Neuronal stem cell (in vitro differentiated cells): ENCODE measurements around the gene MARCHF11.

Experiments used
- DNase-seq: peaks from one replicate; pipeline ENCODE4 v3.0.0-alpha.2; 2013; ENCODE audit warnings: low spot score
- H2AFZ ChIP-seq: one replicate; pipeline ENCODE4 v1.6.1; 2013; ENCODE audit warnings: mild to moderate bottlenecking, low read length, inconsistent platforms
- H2AK5ac ChIP-seq: 2 replicates; pipeline ENCODE4 v1.6.1; 2013; ENCODE audit warnings: low read depth, mild to moderate bottlenecking, inconsistent platforms, low read length, moderate library complexity, mixed read lengths
- H2BK120ac ChIP-seq: 2 replicates; pipeline ENCODE4 v1.6.1; 2013; ENCODE audit warnings: low read depth, mild to moderate bottlenecking, inconsistent platforms, low read length, moderate library complexity, mixed read lengths
- H2BK12ac ChIP-seq: one replicate; pipeline ENCODE4 v1.6.1; 2013; ENCODE audit warnings: low read length, inconsistent platforms
- H2BK15ac ChIP-seq: 2 replicates; pipeline ENCODE4 v1.6.1; 2013; ENCODE audit warnings: mild to moderate bottlenecking, low read length, inconsistent platforms, mixed read lengths
- H2BK5ac ChIP-seq: one replicate; pipeline ENCODE4 v1.6.1; 2013; ENCODE audit warnings: inconsistent platforms, mild to moderate bottlenecking, low read length, moderate library complexity
- H3K14ac ChIP-seq: one replicate; pipeline ENCODE4 v1.6.1; 2013; ENCODE audit warnings: low read length, inconsistent platforms
- H3K18ac ChIP-seq: 2 replicates; pipeline ENCODE4 v1.6.1; 2013; ENCODE audit warnings: low read length, inconsistent platforms
- H3K23ac ChIP-seq: 2 replicates; pipeline ENCODE4 v1.6.1; 2013; ENCODE audit warnings: low read depth, mild to moderate bottlenecking, mixed read lengths, low read length, inconsistent platforms; ENCODE audit not compliant: poor library complexity
- H3K27ac ChIP-seq: replicated peaks from 3 replicates; pipeline ENCODE4 v1.5.1; 2013; ENCODE audit warnings: low read length, inconsistent platforms
- H3K27me3 ChIP-seq, 3 experiments: 2 replicates each; pipeline ENCODE4 v1.6.1; 2013; ENCODE audit warnings: low read length in 3 of 3, mild to moderate bottlenecking in 2 of 3, inconsistent platforms in 1 of 3, low read depth in 1 of 3, mixed read lengths in 1 of 3, moderate library complexity in 1 of 3; ENCODE audit not compliant: control insufficient read depth in 3 of 3, insufficient read depth in 3 of 3
- H3K36me3 ChIP-seq, 2 donors: replicated peaks in 1 of 2; 2 replicates each; pipeline ENCODE4 v1.6.1; 2013; ENCODE audit warnings: low read length in 2 of 2; ENCODE audit not compliant: control insufficient read depth in 2 of 2, insufficient read depth in 2 of 2
- H3K4ac ChIP-seq: 2 replicates; pipeline ENCODE4 v1.6.1; 2013; ENCODE audit warnings: inconsistent platforms, mild to moderate bottlenecking, low read length, moderate library complexity
- H3K4me1 ChIP-seq, 2 donors: 1 replicate in 1 of 2; 2 replicates in 1 of 2; pipeline ENCODE4 v1.6.1; 2013; ENCODE audit warnings: low read length in 2 of 2, low read depth in 1 of 2; ENCODE audit not compliant: control insufficient read depth in 2 of 2, insufficient read depth in 1 of 2
- H3K4me2 ChIP-seq: one replicate; pipeline ENCODE4 v1.6.1; 2013; ENCODE audit warnings: mild to moderate bottlenecking, low read length, inconsistent platforms; ENCODE audit not compliant: insufficient read depth, poor library complexity, severe bottlenecking
- H3K4me3 ChIP-seq, 2 donors: 2 replicates each; pipeline ENCODE4 v1.5.1; 2013; ENCODE audit warnings: low read length in 2 of 2, mild to moderate bottlenecking in 2 of 2, inconsistent platforms in 1 of 2, moderate library complexity in 1 of 2
- H3K79me1 ChIP-seq: one replicate; pipeline ENCODE4 v1.6.1; 2013; ENCODE audit warnings: low read depth, mild to moderate bottlenecking, inconsistent platforms, low read length, moderate library complexity
- H3K9ac ChIP-seq: one replicate; pipeline ENCODE4 v1.6.1; 2013; ENCODE audit warnings: mild to moderate bottlenecking, low read depth, low read length, inconsistent platforms; ENCODE audit not compliant: poor library complexity
- H3K9me3 ChIP-seq, 2 donors: replicated peaks in 1 of 2; 2 replicates each; pipeline versions ENCODE3 to v1.6.1; 2013; ENCODE audit warnings: low read length in 2 of 2, mild to moderate bottlenecking in 2 of 2, inconsistent platforms in 1 of 2, low read depth in 1 of 2, mixed read lengths in 1 of 2, moderate library complexity in 1 of 2; ENCODE audit not compliant: control insufficient read depth in 2 of 2, insufficient read depth in 1 of 2
- H4K8ac ChIP-seq: one replicate; pipeline ENCODE4 v1.6.1; 2013; ENCODE audit warnings: low read depth, mild to moderate bottlenecking, inconsistent platforms, low read length, moderate library complexity
- H4K91ac ChIP-seq: one replicate; pipeline ENCODE4 v1.6.1; 2013; ENCODE audit warnings: low read length, low read depth, mild to moderate bottlenecking, inconsistent platforms; ENCODE audit not compliant: poor library complexity
- WGBS, 2 donors: extraction: QIAGEN DNeasy Blood & Tissue Kit; methylation state at CpG; one replicate each; pipeline ENCODE4 v1.1.7; 2013; ENCODE audit warnings: missing lambda C conversion rate in 2 of 2, mixed read lengths in 1 of 2; ENCODE audit not compliant: insufficient read length in 2 of 2, insufficient replicate concordance in 1 of 2; ENCODE audit errors: extremely low coverage in 2 of 2; 5-methylcytosine and 5-hydroxymethylcytosine counted together

MARCHF11 gene

GRCh38 chr5:16134204-16134603, 45.4 kb downstream of the MARCHF11 start:
- no peak for DNase-seq
- no peak overlapping the region for H3K18ac ChIP-seq
- no peaks in the 10 kb centered on the region for H3K79me1 ChIP-seq
- H3K27ac ChIP-seq, result no peak overlapping the region
- no peak overlapping the region for H3K9ac ChIP-seq
- no peak overlapping the region for H3K14ac ChIP-seq
- H3K27me3 ChIP-seq, result no peaks in the 10 kb centered on the region
- no peak overlapping the region for H2AFZ ChIP-seq
- no peak overlapping the region for H3K4me2 ChIP-seq
- H2BK5ac ChIP-seq, result no peak overlapping the region
- H2AK5ac ChIP-seq, result no peak overlapping the region
- WGBS, 2 donors, result no CpG with 5 or more reads among the region's 3 CpGs
- H3K4ac ChIP-seq, result no peak overlapping the region
- H3K9me3 ChIP-seq, result peaks cover 0 to 2% of the 10 kb centered on the region in 2 donors
- H2BK15ac ChIP-seq, result no peak overlapping the region
- H3K4me3 ChIP-seq, result no peak overlapping the region
- H4K8ac ChIP-seq, result no peak overlapping the region
- H3K4me1 ChIP-seq, result peaks cover 0 to 3% of the 10 kb centered on the region in 2 donors
- H2BK120ac ChIP-seq, result no peak overlapping the region
- no peak overlapping the region for H2BK12ac ChIP-seq
- H3K23ac ChIP-seq, result no peak overlapping the region
- H4K91ac ChIP-seq, result no peak overlapping the region
- no peaks in the 10 kb centered on the region for H3K36me3 ChIP-seq

- Histone ChIP-seq H2AK5ac (no peak overlapping the region), H3K27me3 (no peaks in the 10 kb centered on the region)
Measured at GRCh38 chr5:16131878-16132277, 47.7 kb downstream of the MARCHF11 start.

DNA sequence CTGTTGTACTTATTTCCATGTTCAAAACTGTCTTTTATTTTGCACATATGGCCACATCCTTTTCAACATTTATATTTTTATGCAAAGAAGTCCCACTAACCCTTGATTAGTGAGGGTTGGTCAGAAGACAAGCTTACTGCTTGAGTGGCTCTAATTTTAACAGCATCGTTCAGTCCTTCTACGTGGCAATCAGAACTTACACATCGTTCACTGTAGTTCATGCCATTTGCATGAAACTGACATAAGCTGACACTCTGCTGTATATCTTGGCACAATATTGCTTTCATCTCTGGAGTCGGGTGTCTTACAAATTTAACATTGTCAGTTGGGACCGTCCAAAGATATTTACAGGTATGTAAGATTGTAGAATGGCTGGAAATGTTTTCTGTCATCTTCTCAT, 50.6 kb downstream of the MARCHF11 start:
- Histone ChIP-seq H3K23ac (no peak overlapping the region), H2BK120ac (no peak overlapping the region), H3K79me1 (no peaks in the 10 kb centered on the region), H3K4me2 (no peak overlapping the region), H2BK5ac (no peak overlapping the region), H4K8ac (no peak overlapping the region), H2BK12ac (no peak overlapping the region), H3K18ac (no peak overlapping the region), H3K27me3 (no peaks in the 10 kb centered on the region), H3K4me3 (no peak overlapping the region), H2AK5ac (no peak overlapping the region), H3K4ac (no peak overlapping the region), H3K9me3 (no peaks in the 10 kb centered on the region), H3K14ac (no peak overlapping the region), H4K91ac (no peak overlapping the region), H3K36me3 (no peaks in the 10 kb centered on the region), H2BK15ac (no peak overlapping the region), H3K27ac (no peak overlapping the region), H3K9ac (no peak overlapping the region), H3K4me1 (no peaks in the 10 kb centered on the region), H2AFZ (no peak overlapping the region)
- no CpG with 5 or more reads among the region's 5 CpGs for WGBS, 2 donors
- no peak for DNase-seq

More at GRCh38 chr5:16131878-16132277, 47.7 kb downstream of the MARCHF11 start:
- no peaks in the 10 kb centered on the region for H3K79me1 ChIP-seq
- no peak overlapping the region for H3K4me3 ChIP-seq
- no peak overlapping the region for H2BK12ac ChIP-seq
- no peak overlapping the region for H2BK15ac ChIP-seq
- peaks cover 0 to 3% of the 10 kb centered on the region in 2 donors for H3K4me1 ChIP-seq
- no peaks in the 10 kb centered on the region for H3K36me3 ChIP-seq
- no peak overlapping the region for H2BK120ac ChIP-seq
- H3K14ac ChIP-seq, result no peak overlapping the region
- H3K18ac ChIP-seq, result no peak overlapping the region
- H3K9ac ChIP-seq, result no peak overlapping the region
- no peak overlapping the region for H2AFZ ChIP-seq
- no CpG with 5 or more reads among the region's 5 CpGs for WGBS, 2 donors
- H3K27ac ChIP-seq, result no peak overlapping the region
- no peak overlapping the region for H2BK5ac ChIP-seq
- H3K23ac ChIP-seq, result no peak overlapping the region
- no peak for DNase-seq
- no peak overlapping the region for H4K8ac ChIP-seq
- no peaks in the 10 kb centered on the region for H3K9me3 ChIP-seq
- no peak overlapping the region for H4K91ac ChIP-seq
- no peak overlapping the region for H3K4me2 ChIP-seq
- no peak overlapping the region for H3K4ac ChIP-seq

GRCh38 chr5:16127865-16128544, 51.6 kb downstream of the MARCHF11 start:
- Histone ChIP-seq H3K36me3 (no peaks in the 10 kb centered on the region), H3K4me3 (no peak overlapping the region)
- WGBS, 2 donors, result no CpG with 5 or more reads among the region's 4 CpGs

More at GRCh38 chr5:16127865-16128544, 51.6 kb downstream of the MARCHF11 start:
- H3K23ac ChIP-seq, result no peak overlapping the region
- H2BK120ac ChIP-seq, result no peak overlapping the region
- no peak overlapping the region for H4K8ac ChIP-seq
- H3K14ac ChIP-seq, result no peak overlapping the region
- no peak overlapping the region for H4K91ac ChIP-seq
- no peak overlapping the region for H2AK5ac ChIP-seq
- no peak overlapping the region for H3K4ac ChIP-seq
- no peak for DNase-seq
- H3K79me1 ChIP-seq, result no peaks in the 10 kb centered on the region
- no peak overlapping the region for H2BK12ac ChIP-seq
- H2AFZ ChIP-seq, result no peak overlapping the region
- H3K4me2 ChIP-seq, result no peak overlapping the region
- H3K4me1 ChIP-seq, result no peaks in the 10 kb centered on the region
- no peaks in the 10 kb centered on the region for H3K9me3 ChIP-seq
- H3K18ac ChIP-seq, result no peak overlapping the region
- no peak overlapping the region for H3K9ac ChIP-seq
- H2BK5ac ChIP-seq, result no peak overlapping the region
- no peak overlapping the region for H3K27ac ChIP-seq
- no peaks in the 10 kb centered on the region for H3K27me3 ChIP-seq
- H2BK15ac ChIP-seq, result no peak overlapping the region
